ENCODE results near the gene MTHFD2.

The MTHFD2 gene

GRCh38 chr2:74253971-74254310 is 55.5 kb downstream of the MTHFD2 start (continued):
- TF ChIP-seq PRDM2 (tag by site-specific recombination; IDR thresholded peaks at IDR 0.05; ENCODE audit: borderline replicate concordance) = no peak
- TF ChIP-seq ZNF433 (tag by site-specific recombination; IDR thresholded peaks at IDR 0.05; ENCODE audit: low read depth) = no peak
- TF ChIP-seq ZNF184 (tag by site-specific recombination; IDR thresholded peaks at IDR 0.05) = no peak
- no peak for TF ChIP-seq ZNF704 (tag by site-specific recombination; IDR thresholded peaks at IDR 0.05)
- no peak for TF ChIP-seq ZNF639 (tag by site-specific recombination; IDR thresholded peaks at IDR 0.05)
- TF ChIP-seq ZNF660 (tag by site-specific recombination; IDR thresholded peaks at IDR 0.05) = no peak
- TF ChIP-seq ZNF221 (tag by site-specific recombination; IDR thresholded peaks at IDR 0.05; ENCODE audit: borderline replicate concordance) = no peak
- no peak for TF ChIP-seq BCL6B (tag by site-specific recombination; IDR thresholded peaks at IDR 0.05)
- no peak for TF ChIP-seq IKZF3 (tag by site-specific recombination; IDR thresholded peaks at IDR 0.05)
- no peak for TF ChIP-seq TCF7L2 (IDR thresholded peaks at IDR 0.05; ENCODE audit: borderline replicate concordance, low read depth, low read length)
- TF ChIP-seq ZNF501 (tag by site-specific recombination; IDR thresholded peaks at IDR 0.05) = no peak
- no peak for TF ChIP-seq ZNF394 (tag by site-specific recombination; IDR thresholded peaks at IDR 0.05; ENCODE audit: borderline replicate concordance)
- no peak for TF ChIP-seq PRDM10 (tag by site-specific recombination; IDR thresholded peaks at IDR 0.05)
- TF ChIP-seq SP7 (tag by site-specific recombination; IDR thresholded peaks at IDR 0.05) = no peak
- TF ChIP-seq SP2 (tag by site-specific recombination; IDR thresholded peaks at IDR 0.05) = no peak

Data from HEK293 (cell line).